ENCODE results near the gene CTIF.

Gene CTIF

DNA sequence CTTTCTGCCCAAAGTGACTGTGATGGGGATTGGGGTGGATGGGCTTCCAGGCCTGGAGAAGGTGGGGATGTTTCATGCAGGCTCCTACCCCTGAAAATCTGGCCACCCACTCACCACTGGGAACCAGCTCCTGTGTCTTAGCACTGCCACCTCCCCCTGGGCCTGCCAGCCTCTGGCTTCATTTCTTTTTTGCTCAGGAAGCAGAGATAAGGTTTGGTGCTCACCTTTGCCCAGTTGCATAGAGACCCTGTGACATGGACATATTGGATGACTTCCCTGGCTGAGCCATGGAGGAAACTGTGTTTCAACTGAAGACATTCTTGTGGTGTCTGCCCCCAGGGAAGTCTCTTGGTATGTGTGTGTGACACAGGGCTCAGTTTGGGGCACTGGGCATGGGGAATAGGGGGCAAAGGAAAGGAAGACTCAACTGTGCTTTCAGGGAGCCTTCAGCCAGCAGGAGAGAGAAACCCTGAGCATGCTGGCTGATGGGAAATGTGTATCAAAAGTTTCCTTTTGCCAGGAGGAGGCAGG is 16.7 kb downstream of the CTIF start:
- H3K23ac ChIP-seq (ENCODE audit: low read depth, low read length, poor library complexity): no peak overlapping the region
- no peak overlapping the region for H2BK120ac ChIP-seq (ENCODE audit: low read depth, low read length)
- H2BK15ac ChIP-seq (ENCODE audit: low read length): no peak overlapping the region
- no peak overlapping the region for H3K4me3 ChIP-seq (ENCODE audit: low read length in 2 of 2)
- H3K4me1 ChIP-seq (ENCODE audit: control insufficient read depth in 2 of 2, insufficient read depth in 1 of 2, low read depth in 1 of 2, low read length in 2 of 2): no peaks in the 10 kb centered on the region
- H3K27me3 ChIP-seq (ENCODE audit: control insufficient read depth in 3 of 3, insufficient read depth in 3 of 3, low read depth in 1 of 3, low read length in 3 of 3): no peaks in the 10 kb centered on the region
- no peak overlapping the region for H2AFZ ChIP-seq (ENCODE audit: low read length)
- H2BK5ac ChIP-seq (ENCODE audit: low read length): no peak overlapping the region
- no peak overlapping the region for H3K4ac ChIP-seq (ENCODE audit: low read length)
- no peak overlapping the region for H4K8ac ChIP-seq (ENCODE audit: low read depth, low read length)
- no peak overlapping the region for H3K27ac ChIP-seq (replicated peaks; ENCODE audit: low read length)
- no peak overlapping the region for H3K4me2 ChIP-seq (ENCODE audit: insufficient read depth, low read length, poor library complexity, severe bottlenecking)
- H3K18ac ChIP-seq (ENCODE audit: low read length): no peak overlapping the region
- no peak overlapping the region for H2BK12ac ChIP-seq (ENCODE audit: low read length)
- H2AK5ac ChIP-seq (ENCODE audit: low read depth, low read length): no peak overlapping the region
- DNase-seq (ENCODE audit: low spot score): no peak
- H3K9me3 ChIP-seq (replicated peaks in 1 of 2; ENCODE audit: control insufficient read depth in 2 of 2, insufficient read depth in 1 of 2, low read depth in 1 of 2, low read length in 2 of 2): peaks cover 0 to 8% of the 10 kb centered on the region in 2 donors
- no peak overlapping the region for H3K14ac ChIP-seq (ENCODE audit: low read length)
- H4K91ac ChIP-seq (ENCODE audit: low read depth, low read length, poor library complexity): no peak overlapping the region
- no peaks in the 10 kb centered on the region for H3K79me1 ChIP-seq (ENCODE audit: low read depth, low read length)
- no peaks in the 10 kb centered on the region for H3K36me3 ChIP-seq (replicated peaks in 1 of 2; ENCODE audit: control insufficient read depth in 2 of 2, insufficient read depth in 2 of 2, low read length in 2 of 2)
- no peak overlapping the region for H3K9ac ChIP-seq (ENCODE audit: low read depth, low read length, poor library complexity)

DNA sequence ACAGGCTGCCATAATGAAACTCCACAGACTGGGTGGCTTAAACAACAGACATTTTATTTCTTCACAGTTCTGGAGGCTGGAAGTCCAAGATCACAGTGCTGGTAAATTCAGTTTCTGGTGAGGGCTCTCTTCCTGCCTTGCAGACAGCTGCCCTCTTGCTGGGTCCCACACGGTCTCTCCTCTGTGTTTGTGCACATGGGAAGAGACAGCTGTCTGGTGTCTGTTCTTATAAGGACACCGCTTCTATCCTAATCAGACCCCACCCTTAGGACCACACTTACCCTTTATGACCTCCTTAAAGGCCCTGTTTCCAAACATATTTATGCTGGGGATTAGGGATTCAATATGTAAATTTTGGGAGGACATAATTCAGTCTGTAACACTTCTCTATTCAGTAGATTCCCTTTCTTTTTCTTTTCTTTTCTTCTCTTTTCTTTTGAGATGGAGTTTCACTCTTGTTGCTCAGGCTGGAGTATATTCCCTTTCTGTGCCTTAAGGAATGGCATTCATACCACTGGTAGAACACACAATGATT is 18.9 kb downstream of the CTIF start:
- Histone ChIP-seq H3K9ac (ENCODE audit: low read depth, low read length, poor library complexity) (no peak overlapping the region), H3K27me3 (ENCODE audit: control insufficient read depth in 3 of 3, insufficient read depth in 3 of 3, low read depth in 1 of 3, low read length in 3 of 3) (no peaks in the 10 kb centered on the region), H3K4ac (ENCODE audit: low read length) (no peak overlapping the region), H3K4me2 (ENCODE audit: insufficient read depth, low read length, poor library complexity, severe bottlenecking) (no peak overlapping the region), H3K36me3 (replicated peaks in 1 of 2; ENCODE audit: control insufficient read depth in 2 of 2, insufficient read depth in 2 of 2, low read length in 2 of 2) (no peaks in the 10 kb centered on the region), H3K4me3 (ENCODE audit: low read length in 2 of 2) (no peak overlapping the region), H3K23ac (ENCODE audit: low read depth, low read length, poor library complexity) (no peak overlapping the region), H4K8ac (ENCODE audit: low read depth, low read length) (no peak overlapping the region), H3K9me3 (replicated peaks in 1 of 2; ENCODE audit: control insufficient read depth in 2 of 2, insufficient read depth in 1 of 2, low read depth in 1 of 2, low read length in 2 of 2) (peaks cover 0 to 8% of the 10 kb centered on the region in 2 donors), H2AK5ac (ENCODE audit: low read depth, low read length) (no peak overlapping the region), H3K14ac (ENCODE audit: low read length) (no peak overlapping the region), H2BK5ac (ENCODE audit: low read length) (no peak overlapping the region), H2BK12ac (ENCODE audit: low read length) (no peak overlapping the region), H3K79me1 (ENCODE audit: low read depth, low read length) (no peaks in the 10 kb centered on the region), H3K4me1 (ENCODE audit: control insufficient read depth in 2 of 2, insufficient read depth in 1 of 2, low read depth in 1 of 2, low read length in 2 of 2) (peaks cover 0 to 3% of the 10 kb centered on the region in 2 donors), H2BK120ac (ENCODE audit: low read depth, low read length) (no peak overlapping the region), H2BK15ac (ENCODE audit: low read length) (no peak overlapping the region), H3K27ac (replicated peaks; ENCODE audit: low read length) (no peak overlapping the region), H3K18ac (ENCODE audit: low read length) (no peak overlapping the region), H2AFZ (ENCODE audit: low read length) (no peak overlapping the region), H4K91ac (ENCODE audit: low read depth, low read length, poor library complexity) (no peak overlapping the region)
- DNase-seq (ENCODE audit: low spot score): no peak
- no CpG with 5 or more reads among the region's 2 CpGs for WGBS, 2 donors (ENCODE audit: extremely low coverage in 2 of 2, insufficient read length in 2 of 2, insufficient replicate concordance in 1 of 2)

DNA sequence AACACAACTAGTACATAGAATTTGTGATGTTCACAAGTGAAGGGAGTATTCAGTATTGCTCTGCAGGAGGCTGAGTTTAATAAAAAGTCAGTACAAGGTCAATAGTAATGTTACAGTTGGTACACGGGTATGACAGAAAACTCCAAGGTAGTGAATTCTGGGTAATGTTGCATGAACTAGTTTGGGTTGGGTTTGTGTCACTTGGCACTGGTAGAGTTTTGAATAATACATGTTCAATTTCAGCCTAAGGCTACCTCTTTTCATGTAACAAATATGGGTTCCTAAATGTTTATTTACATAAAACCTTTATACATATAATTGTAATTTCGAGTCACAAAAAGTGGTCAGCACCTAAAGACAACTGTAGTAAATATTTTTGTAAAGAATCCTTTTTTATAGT is 19.4 kb downstream of the CTIF start:
- no peak for DNase-seq (ENCODE audit: low spot score)
- Histone ChIP-seq H3K4ac (ENCODE audit: low read length) (no peak overlapping the region), H3K4me3 (ENCODE audit: low read length in 2 of 2) (no peak overlapping the region), H4K8ac (ENCODE audit: low read depth, low read length) (no peak overlapping the region), H3K14ac (ENCODE audit: low read length) (no peak overlapping the region), H4K91ac (ENCODE audit: low read depth, low read length, poor library complexity) (no peak overlapping the region), H3K9me3 (replicated peaks in 1 of 2; ENCODE audit: control insufficient read depth in 2 of 2, insufficient read depth in 1 of 2, low read depth in 1 of 2, low read length in 2 of 2) (peaks cover 0 to 8% of the 10 kb centered on the region in 2 donors), H3K79me1 (ENCODE audit: low read depth, low read length) (no peaks in the 10 kb centered on the region), H2BK12ac (ENCODE audit: low read length) (no peak overlapping the region), H2BK5ac (ENCODE audit: low read length) (no peak overlapping the region), H3K23ac (ENCODE audit: low read depth, low read length, poor library complexity) (no peak overlapping the region), H2BK120ac (ENCODE audit: low read depth, low read length) (no peak overlapping the region), H3K36me3 (replicated peaks in 1 of 2; ENCODE audit: control insufficient read depth in 2 of 2, insufficient read depth in 2 of 2, low read length in 2 of 2) (no peaks in the 10 kb centered on the region), H3K27ac (replicated peaks; ENCODE audit: low read length) (no peak overlapping the region), H3K18ac (ENCODE audit: low read length) (no peak overlapping the region), H3K4me1 (ENCODE audit: control insufficient read depth in 2 of 2, insufficient read depth in 1 of 2, low read depth in 1 of 2, low read length in 2 of 2) (peaks cover 0 to 3% of the 10 kb centered on the region in 2 donors), H3K27me3 (ENCODE audit: control insufficient read depth in 3 of 3, insufficient read depth in 3 of 3, low read depth in 1 of 3, low read length in 3 of 3) (no peaks in the 10 kb centered on the region), H3K4me2 (ENCODE audit: insufficient read depth, low read length, poor library complexity, severe bottlenecking) (no peak overlapping the region), H2AFZ (ENCODE audit: low read length) (no peak overlapping the region), H3K9ac (ENCODE audit: low read depth, low read length, poor library complexity) (no peak overlapping the region), H2BK15ac (ENCODE audit: low read length) (no peak overlapping the region), H2AK5ac (ENCODE audit: low read depth, low read length) (no peak overlapping the region)
- WGBS, 2 donors (ENCODE audit: extremely low coverage in 2 of 2, insufficient read length in 2 of 2, insufficient replicate concordance in 1 of 2): no CpG with 5 or more reads among the region's 2 CpGs

DNA sequence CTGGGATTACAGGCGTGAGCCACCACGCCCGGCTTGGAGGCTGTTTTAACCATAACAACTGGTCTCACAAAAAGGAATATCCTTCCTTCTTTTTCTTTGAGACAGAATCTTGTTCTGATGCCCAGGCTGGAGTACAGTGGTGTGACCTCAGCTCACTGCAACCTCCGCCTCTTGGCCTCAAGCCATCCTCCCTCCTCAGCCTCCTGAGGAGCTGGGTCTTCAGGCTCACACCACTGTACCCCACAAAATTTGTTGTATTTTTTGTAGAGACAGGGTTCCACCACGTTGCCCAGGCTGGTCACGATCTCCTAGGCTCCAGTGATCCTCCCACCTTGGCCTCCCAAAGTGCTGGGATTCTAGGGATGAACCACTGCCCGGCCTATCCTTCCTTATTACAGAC is 21.7 kb downstream of the CTIF start:
- DNase-seq (ENCODE audit: low spot score): no peak
- H3K9ac ChIP-seq (ENCODE audit: low read depth, low read length, poor library complexity): no peak overlapping the region
- H3K14ac ChIP-seq (ENCODE audit: low read length): no peak overlapping the region
- no peaks in the 10 kb centered on the region for H3K36me3 ChIP-seq (replicated peaks in 1 of 2; ENCODE audit: control insufficient read depth in 2 of 2, insufficient read depth in 2 of 2, low read length in 2 of 2)
- no peak overlapping the region for H2AK5ac ChIP-seq (ENCODE audit: low read depth, low read length)
- no CpG with 5 or more reads among the region's 7 CpGs for WGBS, 2 donors (ENCODE audit: extremely low coverage in 2 of 2, insufficient read length in 2 of 2, insufficient replicate concordance in 1 of 2)
- H3K23ac ChIP-seq (ENCODE audit: low read depth, low read length, poor library complexity): no peak overlapping the region
- H3K4me2 ChIP-seq (ENCODE audit: insufficient read depth, low read length, poor library complexity, severe bottlenecking): no peak overlapping the region
- peaks cover 0 to 8% of the 10 kb centered on the region in 2 donors for H3K9me3 ChIP-seq (replicated peaks in 1 of 2; ENCODE audit: control insufficient read depth in 2 of 2, insufficient read depth in 1 of 2, low read depth in 1 of 2, low read length in 2 of 2)
- peaks cover 3 to 5% of the 10 kb centered on the region in 2 donors for H3K4me1 ChIP-seq (ENCODE audit: control insufficient read depth in 2 of 2, insufficient read depth in 1 of 2, low read depth in 1 of 2, low read length in 2 of 2)
- H2BK12ac ChIP-seq (ENCODE audit: low read length): no peak overlapping the region
- H2BK5ac ChIP-seq (ENCODE audit: low read length): no peak overlapping the region
- H3K4me3 ChIP-seq (ENCODE audit: low read length in 2 of 2): no peak overlapping the region
- no peak overlapping the region for H4K91ac ChIP-seq (ENCODE audit: low read depth, low read length, poor library complexity)
- no peaks in the 10 kb centered on the region for H3K79me1 ChIP-seq (ENCODE audit: low read depth, low read length)
- H3K27me3 ChIP-seq (ENCODE audit: control insufficient read depth in 3 of 3, insufficient read depth in 3 of 3, low read depth in 1 of 3, low read length in 3 of 3): no peaks in the 10 kb centered on the region
- no peak overlapping the region for H3K27ac ChIP-seq (replicated peaks; ENCODE audit: low read length)
- no peak overlapping the region for H3K18ac ChIP-seq (ENCODE audit: low read length)
- H4K8ac ChIP-seq (ENCODE audit: low read depth, low read length): no peak overlapping the region
- H2BK15ac ChIP-seq (ENCODE audit: low read length): no peak overlapping the region
- no peak overlapping the region for H2BK120ac ChIP-seq (ENCODE audit: low read depth, low read length)
- no peak overlapping the region for H2AFZ ChIP-seq (ENCODE audit: low read length)
- H3K4ac ChIP-seq (ENCODE audit: low read length): no peak overlapping the region
